Sciatic nerve (tissue), 2 donors: Measurements from ENCODE around the gene FKBP6. TPM values are rescaled to one million over a fixed set of nuclear protein-coding genes. Genes with fewer than 3 reads are reported as not detected.
"Not testable (repeated sequence)": the region's sequence is repeated elsewhere in the genome, so short reads cannot be mapped to it uniquely, and the experiment has no call there.

ENCODE experiments used
- ATAC-seq: fragments of 200-7000 bp; cut with Tn5 transposase; one replicate; pipeline ENCODE4 v1.9.1; 2020; ENCODE audit warnings: mild to moderate bottlenecking, moderate library complexity
- DNase-seq: peaks from one replicate; pipeline ENCODE4 v3.0.0-alpha.2; 2020; ENCODE audit warnings: low spot score
- intact Hi-C: fragments of 100-400 bp; cut with DNase I; formaldehyde crosslinking; loops from one replicate; pipeline ENCODE4 v1.14.2; 2022
- total RNA-seq: library from RNA; stranded (reverse); fragmentation: NEBNext Ultra II Directional; extraction: Animal tissue kit (Norgen Biotek cat#: 25700); gene quantifications from one replicate; pipeline ENCODE4 v1.2.1, GENCODE V29; 2021
- donor health status: DM: no; HTN: no; CAD: no.
- donor health status: DM: no; HTN: no; CAD: no.

FKBP6 gene
- total RNA-seq, 1 donor from 2014 or later: not detected

- no peak for DNase-seq
- intact Hi-C loops: no loop called here
- no peak for ATAC-seq
Observed at GRCh38 chr7:73351447-73352167, 23.6 kb downstream of the FKBP6 start.

DNA sequence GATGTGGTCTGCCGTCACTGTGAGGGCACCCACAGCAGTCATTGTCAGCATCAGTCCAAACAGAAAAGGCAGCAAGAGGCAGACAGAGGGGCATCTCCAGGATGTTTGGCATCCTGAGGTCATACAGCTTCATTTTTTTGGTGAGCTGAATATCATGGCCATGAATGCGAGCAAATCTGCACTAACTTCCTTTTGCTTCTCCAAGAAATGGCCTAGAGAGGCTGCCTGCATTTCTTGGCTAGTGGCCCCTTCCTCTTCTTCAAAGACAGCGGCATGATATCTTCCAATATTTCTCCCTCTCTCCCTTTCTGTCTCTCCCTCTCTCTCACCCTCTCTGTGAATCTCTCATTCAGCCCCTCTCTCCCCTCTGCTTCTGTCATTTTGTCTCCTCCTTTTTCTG is 24.8 kb downstream of the FKBP6 start:
- ATAC-seq (no peak), DNase-seq (no peak)
- intact Hi-C loops: no loop called here

DNA sequence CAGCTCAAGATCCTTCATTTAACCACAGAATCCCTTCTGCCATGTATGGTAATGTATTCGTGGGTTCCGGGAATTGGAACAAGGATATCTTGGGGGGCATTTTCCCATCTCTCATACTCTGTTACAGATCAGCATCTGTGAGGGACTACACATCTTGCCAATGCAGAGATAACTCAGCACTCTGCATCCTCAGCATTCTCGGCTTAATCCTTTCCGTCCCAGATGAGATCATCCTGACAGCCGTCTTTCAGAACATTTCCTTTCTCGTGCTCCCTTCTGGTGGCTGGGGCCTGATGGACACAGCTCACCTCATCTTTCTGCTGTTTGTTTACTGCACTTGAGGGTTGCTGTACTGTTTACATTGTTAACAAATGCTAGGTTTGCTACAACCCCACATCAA is 25.3 kb downstream of the FKBP6 start:
- no peak for ATAC-seq
- no peak for DNase-seq
- intact Hi-C loops: no loop called here

DNA sequence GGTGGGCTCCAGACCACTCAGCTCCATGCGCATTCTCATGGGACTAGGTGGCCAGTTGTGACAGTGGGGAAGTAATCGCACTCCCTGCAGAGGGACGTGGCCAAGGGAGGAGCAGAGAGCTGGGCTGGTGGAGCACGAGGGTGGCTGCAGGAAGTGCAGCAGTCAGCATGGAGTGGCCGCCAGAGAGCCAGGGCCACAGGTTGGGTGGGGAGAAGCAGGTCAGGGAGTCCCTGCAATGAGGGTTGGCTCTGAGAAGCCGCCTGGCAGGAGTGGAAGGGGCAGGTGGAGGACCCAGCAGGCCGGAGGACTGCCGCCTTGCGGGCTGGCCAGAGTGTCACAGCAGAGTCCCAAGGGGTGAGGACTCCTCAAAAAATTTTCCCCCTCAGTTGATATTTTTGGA is 26.2 kb downstream of the FKBP6 start:
- ATAC-seq (no peak), DNase-seq (no peak)
- intact Hi-C loops: no loop called here

DNA sequence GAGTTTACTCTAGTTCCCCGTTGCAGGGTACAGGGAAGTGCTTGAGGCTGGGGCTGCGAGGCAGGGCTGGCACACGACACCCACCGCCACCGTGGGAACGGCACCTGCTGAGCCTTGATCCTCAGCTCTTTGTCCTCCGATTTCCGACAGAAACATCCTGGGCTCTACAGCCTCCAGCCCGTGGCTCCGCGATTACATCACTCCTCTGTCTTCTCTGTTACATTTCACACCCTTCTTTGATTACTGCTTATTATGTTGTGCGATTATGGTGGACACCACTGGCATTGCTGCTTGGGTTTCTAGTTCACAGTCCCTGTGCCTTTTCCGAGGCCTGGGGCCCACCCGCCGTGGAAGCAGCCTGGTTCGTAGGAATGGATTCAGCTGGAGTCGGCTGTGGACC is 26.9 kb downstream of the FKBP6 start:
- DNase-seq (no peak), ATAC-seq (no peak)
- intact Hi-C loops: no loop called here

DNA sequence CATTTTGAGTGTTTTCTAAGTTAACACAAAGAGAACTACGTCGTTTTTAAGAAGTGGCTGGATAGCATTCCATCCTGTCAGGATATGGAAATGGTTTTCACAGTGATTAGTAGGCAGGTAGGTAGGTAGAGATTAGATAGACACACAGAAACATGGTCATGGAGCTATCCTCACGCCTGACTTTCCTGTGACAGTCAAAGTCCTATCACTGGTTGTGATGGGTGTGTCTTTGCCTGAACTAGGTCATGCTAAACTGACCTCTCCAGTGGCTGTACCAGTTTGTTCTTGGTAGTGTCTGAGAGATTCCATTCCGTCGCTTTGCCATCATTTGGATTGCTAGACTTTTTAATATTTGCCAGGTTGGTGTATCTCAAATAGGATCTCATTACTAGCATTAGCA is 28.2 kb downstream of the FKBP6 start:
- ATAC-seq: no peak
- intact Hi-C loops: no loop called here
- no peak for DNase-seq

- DNase-seq (no peak), ATAC-seq (no peak)
- intact Hi-C loops: no loop called here
Observed at GRCh38 chr7:73358590-73359275, 30.8 kb downstream of the FKBP6 start.

GRCh38 chr7:73359306-73359705 is 31.3 kb downstream of the FKBP6 start:
- no peak for DNase-seq
- peak; percentile 2 for ATAC-seq
- intact Hi-C loops: no loop called here

DNA sequence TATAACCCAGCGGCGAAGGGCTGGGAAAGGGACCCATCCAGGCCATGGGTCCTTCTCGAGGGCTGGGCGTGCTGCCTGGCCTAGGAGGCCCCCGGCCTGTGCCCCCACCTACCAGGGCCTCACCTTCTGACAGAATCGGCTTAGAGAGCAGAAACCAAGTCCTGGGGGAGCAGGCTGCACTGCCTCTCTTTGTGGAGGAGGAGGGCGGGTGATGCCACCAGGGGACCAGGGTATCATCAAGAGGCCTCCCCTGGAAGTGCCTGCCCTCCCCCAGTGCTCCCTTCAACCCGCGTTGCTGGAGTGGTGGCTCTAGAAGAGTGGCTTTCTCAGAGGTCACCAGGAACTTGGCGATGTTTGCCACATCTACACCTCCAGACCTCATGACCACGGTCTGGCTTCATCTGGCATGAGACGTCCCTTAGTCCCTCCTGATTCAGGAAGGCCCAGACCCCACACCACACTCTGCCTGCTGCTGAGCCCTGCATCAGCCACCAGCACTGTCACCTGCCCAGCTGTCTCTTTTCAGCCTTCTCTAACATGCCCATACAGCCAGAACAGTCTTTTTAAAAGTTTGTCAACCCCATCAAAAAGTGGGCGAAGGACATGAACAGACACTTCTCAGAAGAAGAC is 31.9 kb downstream of the FKBP6 start:
- no peak for DNase-seq
- no peak for ATAC-seq
- intact Hi-C loops: no loop called here

GRCh38 chr7:73360590-73360989 is 32.6 kb downstream of the FKBP6 start:
- intact Hi-C loops, DNase-seq, ATAC-seq: not testable (repeated sequence)

GRCh38 chr7:73363225-73364005 is 35.5 kb downstream of the FKBP6 start:
- DNase-seq: no peak
- intact Hi-C loops: no loop called here
- ATAC-seq: no peak

GRCh38 chr7:73364006-73364728 is 36.2 kb downstream of the FKBP6 start:
- DNase-seq (no peak), ATAC-seq (no peak)
- intact Hi-C loops: no loop called here

- DNase-seq (no peak), ATAC-seq (no peak)
- intact Hi-C loops: no loop called here
Observed at GRCh38 chr7:73366127-73366526, 38.2 kb downstream of the FKBP6 start.

- no peak for DNase-seq
- no peak for ATAC-seq
- intact Hi-C loops: no loop called here
Observed at GRCh38 chr7:73366990-73367389, 39.0 kb downstream of the FKBP6 start.

DNA sequence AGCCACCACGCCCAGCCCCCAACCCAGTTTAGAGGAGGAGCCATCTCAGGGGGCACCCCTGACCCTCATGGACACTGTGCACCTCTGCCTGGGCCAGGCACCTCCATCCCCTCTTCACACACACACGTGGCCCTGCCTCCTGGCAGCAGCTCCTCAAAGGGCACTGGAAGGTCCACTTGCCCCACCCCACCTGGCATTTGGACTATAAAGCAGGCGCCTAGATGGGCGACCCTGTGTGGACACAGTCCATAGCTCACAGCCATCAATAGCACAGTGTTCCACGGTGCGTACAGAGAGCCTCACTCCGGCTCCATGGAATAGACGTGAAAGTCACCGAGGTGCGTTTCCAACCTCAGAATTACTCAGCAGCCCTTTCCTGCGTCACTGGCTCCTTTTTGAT is 41.0 kb downstream of the FKBP6 start:
- DNase-seq: no peak
- ATAC-seq: no peak
- intact Hi-C loops: no loop called here

GRCh38 chr7:73369622-73370021 is 41.7 kb downstream of the FKBP6 start:
- DNase-seq: no peak
- intact Hi-C loops: loop anchor here (5.0 kb wide), 1 partner anchor 438 kb away; no protein-coding TSS in a partner anchor
- ATAC-seq: no peak

DNA sequence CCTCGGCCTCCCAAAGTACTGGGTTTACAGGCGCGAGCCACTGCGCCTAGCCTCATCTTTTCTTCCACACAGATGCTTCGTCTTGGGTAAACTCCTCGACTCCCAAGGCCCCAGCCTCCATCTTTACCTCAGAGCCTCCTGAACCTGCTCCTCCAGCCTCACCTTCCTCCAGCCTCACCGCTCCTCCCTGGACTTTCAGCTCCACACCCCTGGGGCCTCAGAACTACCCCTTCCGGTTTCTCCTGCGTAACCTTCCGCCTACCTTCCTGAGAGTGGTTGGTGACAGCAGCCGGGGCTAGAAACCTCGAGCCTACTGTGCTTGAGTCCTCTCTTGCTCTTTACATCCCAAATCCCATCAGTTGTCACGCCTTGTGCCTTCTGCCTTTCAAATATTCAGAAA is 45.8 kb downstream of the FKBP6 start:
- intact Hi-C loops: loop anchor here (5.0 kb wide), 1 partner anchor 434 kb away; no protein-coding TSS in a partner anchor
- DNase-seq (no peak), ATAC-seq (no peak)

DNA sequence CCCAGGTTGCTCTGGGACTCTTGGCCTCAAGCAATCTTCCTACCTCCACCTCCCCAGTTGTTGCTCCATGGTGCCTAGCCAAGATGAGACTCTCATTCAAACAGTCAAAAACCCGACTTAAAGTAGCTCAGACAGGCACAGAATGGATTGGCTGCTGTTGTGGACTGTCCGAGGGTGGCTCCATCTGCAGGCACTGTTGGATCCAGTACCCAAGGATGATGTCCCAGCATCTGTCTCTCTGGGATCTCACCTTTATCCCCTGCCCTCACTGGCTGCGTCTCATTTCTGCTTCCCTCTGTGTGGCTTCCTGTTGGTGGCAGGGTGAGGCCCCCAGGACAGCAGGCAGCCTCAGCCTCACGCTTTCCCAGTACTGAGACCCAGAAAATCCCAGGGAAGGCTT is 48.3 kb downstream of the FKBP6 start:
- intact Hi-C loops, DNase-seq, ATAC-seq: not testable (repeated sequence)
